OCI-LY3 (cell line): ENCODE data around the gene ZDHHC21.

Experiments
- CTCF ChIP-seq: fragments of 200-600, 300-600 bp; sonication (generic); IDR thresholded peaks from 2 replicates; pipeline ENCODE4 v1.5.1; 2014; ENCODE audit warnings: antibody characterized with exemption, low read length, low read depth
- EZH2phosphoT487 ChIP-seq: fragments of 200-600 bp; shearing (Covaris generic); IDR thresholded peaks from 2 replicates; pipeline ENCODE4 v1.6.1; 2018; ENCODE audit warnings: antibody characterized with exemption, mixed run types, low read depth

- no peak for TF ChIP-seq CTCF
- no peak for TF ChIP-seq EZH2phosphoT487
These were observed 15.8 kb downstream of the ZDHHC21 start for GRCh38 chr9:14677396-14677795.
